Amygdala (tissue), 56 donors: ENCODE data around the gene TRAPPC5.

Source experiments
- DNase-seq, 56 donors: peaks; one replicate each; lab custom pipeline; 2025; lab: John Stamatoyannopoulos, UW

Gene TRAPPC5

GRCh38 chr19:7698583-7698982 lies 17.9 kb downstream of the TRAPPC5 start:
- DNase-seq: no peak

- DNase-seq: no peak
Measured at GRCh38 chr19:7699003-7699402, 18.4 kb downstream of the TRAPPC5 start.

- DNase-seq: no peak
Measured at GRCh38 chr19:7699417-7700401, 19.1 kb downstream of the TRAPPC5 start.

DNA sequence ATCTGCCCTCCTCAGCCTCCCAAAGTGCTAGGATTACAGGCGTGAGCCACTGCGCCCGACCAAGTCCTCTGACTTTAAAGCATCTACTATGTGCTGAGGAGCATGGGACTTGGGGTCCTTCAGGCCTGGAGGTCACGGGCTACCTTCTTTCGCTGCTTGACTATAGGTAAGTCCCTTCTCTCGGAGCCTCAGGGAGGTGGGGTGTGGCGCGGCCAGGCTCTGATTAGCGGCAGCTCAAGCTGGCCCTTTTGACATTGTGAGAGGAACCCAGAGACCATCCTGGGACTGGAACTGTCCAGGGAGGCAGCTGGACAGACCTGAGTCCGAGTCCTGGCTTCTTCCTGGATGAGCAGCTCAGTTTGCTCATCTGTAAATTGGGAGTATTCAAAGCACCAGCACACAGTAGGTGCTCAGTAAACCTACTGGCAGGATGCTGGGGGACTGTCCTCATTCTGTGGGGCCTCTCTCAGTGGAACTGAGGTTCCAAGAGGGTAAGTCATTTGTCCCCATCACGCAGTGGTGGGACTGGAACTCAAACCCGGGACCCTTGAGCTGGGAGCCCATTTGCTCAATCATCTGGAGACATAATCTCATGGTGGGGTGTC lies 20.5 kb downstream of the TRAPPC5 start:
- DNase-seq: no peak

DNA sequence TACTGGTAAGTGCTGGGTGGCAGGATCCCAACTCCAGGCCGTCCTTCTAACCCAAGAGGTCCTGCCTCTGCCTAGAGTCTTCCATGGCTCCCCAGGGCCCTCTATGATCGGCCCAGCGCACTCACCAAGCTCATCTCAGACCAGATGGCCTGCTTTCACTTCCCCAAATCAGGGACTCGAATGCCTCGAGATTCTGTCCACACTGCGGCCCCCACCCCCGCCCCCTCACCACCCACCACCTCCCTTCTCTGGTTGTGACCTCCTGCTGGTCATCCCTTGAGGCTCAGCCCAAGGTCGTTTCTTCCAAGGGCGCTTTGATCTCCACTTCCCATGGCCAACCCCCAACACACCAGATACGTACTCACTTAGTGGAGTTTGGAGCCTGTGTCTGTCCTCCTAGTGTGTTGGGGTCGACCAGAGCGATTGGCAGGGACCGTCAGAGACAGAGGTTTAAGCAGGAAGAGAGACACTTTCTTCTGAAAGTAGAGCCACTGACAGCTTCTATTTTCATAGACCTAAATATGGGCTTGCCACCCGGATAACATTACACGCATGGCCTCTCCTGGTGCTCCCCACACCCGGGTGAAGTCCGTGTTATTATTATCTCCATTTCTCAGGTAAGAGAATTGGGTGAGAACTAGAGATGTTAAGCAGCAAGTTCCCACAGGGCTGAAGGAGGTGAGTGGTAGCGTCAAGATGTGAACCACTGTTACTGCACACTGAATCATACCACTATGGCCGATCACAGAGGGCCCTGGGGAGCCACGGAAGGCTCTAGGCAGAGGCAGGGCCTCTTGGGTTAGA lies 21.2 kb downstream of the TRAPPC5 start, which contains the start of gene FCER2:
Gene FCER2, minus strand, starts transcription at position 478 of the 804 bp plus-strand sequence. CDS start 2,371 bp downstream, outside the sequence.
- no peak for DNase-seq

DNA sequence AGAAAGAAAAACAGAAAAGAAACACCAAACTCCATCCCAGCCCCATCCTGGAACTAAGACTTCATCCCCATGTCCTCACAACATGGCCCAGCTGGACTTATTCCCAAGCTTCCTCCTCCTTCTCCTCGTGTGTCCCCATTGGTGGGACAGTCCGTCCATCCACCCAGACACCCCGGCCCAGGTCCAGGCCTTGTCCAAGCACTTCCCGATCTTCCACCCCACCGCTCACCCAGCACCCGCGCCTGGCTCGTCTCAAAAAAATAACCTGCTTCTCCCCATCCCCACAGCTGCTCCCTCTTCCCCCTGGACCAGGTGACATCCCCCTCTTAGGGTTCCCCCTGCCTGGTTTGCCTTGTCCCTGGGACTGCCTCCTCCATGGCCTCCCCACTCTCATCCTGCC lies 22.7 kb downstream of the TRAPPC5 start:
- DNase-seq: no peak

DNA sequence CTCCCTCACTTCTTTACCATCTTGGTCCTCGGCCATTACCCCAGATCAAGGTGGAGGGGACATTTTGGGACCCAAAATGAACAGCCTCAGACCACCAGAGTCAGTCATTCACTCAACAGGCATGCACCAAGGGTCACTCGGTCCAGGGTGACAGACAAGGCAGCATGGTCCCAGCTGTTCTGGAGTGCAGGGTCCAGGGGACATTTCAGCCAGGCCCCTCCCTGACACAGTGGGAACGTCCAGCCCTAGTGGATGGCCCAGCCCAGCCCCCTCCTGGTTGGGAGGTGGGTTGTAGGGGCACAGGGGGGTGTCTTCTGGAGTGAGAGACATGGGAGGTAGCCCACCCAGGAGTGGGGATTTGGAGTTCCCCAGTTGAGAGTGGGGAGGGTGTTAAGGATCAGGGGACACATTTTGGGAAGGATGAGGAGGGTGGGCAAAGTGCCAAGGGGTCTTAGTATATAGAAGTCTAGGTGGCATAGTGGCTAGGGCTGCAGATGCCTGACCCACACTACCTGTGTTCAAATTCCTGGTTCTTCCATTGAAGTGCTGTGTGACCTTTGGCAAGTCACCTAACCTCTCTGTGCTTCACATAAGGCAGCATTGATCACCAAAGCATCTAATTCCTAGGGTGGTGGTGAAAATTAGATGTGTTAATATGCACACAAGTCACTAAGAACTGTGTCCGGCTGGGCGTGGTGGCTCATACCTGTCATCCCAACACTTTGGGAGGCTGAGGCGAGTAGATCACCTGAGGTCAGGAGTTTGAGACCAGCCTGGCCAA lies 23.8 kb downstream of the TRAPPC5 start:
- DNase-seq: no peak

- peak in 2 of 56 donors; percentile 3 to 15 for DNase-seq
Measured at GRCh38 chr19:7705387-7706187, 25.0 kb downstream of the TRAPPC5 start.

DNA sequence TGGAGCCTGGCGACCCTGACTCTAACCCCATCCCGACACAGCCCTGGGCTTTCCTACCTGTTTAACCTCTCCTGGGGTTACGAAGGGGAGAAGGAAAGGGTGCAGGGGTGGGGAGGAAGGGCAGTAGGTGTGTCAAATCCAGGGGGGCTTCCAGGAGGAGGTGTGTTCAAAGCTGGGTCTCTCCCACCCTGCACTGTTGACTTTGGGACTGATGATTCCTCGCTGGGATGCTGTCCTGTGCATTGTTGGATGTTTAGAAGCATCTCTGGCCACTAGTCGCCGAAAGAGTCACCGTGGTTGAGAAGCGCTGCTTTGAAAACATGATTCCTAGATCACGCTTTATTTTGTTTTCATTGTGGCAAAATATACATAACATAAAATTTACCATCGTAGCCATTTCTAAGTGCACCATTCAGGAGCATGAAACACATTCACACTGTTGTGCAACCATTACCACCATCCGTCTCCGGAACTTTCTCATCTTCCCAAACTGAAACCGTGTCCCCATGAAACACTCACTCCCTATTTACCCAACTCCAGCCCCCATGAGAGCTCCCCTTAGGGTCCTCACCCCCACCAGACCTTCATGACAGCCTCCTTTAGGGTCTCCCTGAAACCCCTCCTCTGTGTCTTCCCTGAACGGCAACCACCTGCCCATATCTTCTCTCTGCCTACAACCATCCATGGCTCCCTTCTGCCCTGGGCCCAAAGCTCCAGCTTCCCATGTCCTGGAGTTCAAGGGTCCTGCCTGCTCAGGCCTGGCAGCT lies 25.7 kb downstream of the TRAPPC5 start:
- no peak for DNase-seq

- no peak for DNase-seq
Measured at GRCh38 chr19:7706955-7707456, 26.4 kb downstream of the TRAPPC5 start.

DNA sequence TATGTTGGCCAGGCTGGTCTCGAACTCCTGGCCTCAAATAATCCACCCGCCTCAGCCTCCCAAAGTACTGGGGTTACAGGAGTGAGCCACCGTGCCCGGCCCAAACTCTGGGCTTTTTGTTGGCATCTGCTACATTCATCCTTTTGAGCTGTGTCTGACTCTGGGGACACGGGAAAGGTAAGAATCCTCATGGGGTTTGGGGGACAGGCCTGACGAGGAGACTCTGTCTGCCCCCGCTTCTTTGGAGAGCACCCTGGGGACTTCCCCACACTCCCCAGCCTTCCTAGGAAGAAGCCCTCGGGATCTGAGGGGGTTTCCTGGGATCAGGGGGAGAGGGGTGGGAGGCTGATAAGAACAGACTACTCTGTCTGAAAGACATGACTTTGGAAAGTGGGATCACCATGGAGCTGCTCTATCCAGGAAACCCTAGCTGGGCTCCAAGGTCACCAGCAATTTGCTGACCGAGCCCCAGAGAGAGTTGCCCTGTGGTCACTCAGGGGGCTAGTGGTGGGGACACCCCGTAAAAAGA lies 29.4 kb downstream of the TRAPPC5 start:
- DNase-seq: no peak

- no peak for DNase-seq
Measured at GRCh38 chr19:7710616-7711015, 30.0 kb downstream of the TRAPPC5 start.

DNA sequence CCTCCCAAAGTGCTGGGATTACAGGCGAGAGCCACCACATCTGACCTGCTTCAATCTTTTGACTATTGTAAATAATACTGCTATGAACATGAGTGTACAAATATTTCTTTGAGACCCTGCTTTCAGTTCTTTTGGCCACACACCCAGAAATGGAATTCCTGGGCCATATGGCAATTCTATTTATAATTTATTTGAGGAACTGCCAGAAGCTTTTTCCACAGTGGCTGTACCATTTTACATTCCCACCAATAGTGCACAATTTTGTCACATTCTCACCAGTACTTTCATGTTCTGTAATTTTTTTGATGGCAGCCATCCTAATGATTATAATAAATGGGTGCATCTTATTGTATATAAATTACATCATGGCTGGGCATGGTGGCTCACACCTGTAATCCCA lies 35.0 kb downstream of the TRAPPC5 start:
- no peak for DNase-seq

DNA sequence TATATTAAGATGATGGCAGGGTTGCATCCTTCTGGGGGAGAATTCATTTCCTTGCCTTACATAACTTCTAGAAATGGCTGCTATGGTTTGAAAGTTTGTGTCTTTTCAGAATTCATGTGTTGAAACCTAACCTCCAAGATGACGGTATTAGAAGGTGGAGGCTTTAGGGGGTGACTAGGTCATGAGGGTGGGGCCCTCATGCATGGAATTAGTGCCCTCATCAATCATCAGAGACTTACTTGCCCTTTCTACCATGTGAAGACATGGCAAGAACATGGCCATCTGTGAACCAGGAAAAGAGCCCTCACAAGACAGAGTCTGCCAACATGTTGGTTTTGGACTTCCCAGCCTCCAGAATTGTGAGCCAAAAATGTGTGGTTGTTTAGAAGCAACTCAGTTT lies 36.1 kb downstream of the TRAPPC5 start:
- no peak for DNase-seq

- DNase-seq: no peak
Measured at GRCh38 chr19:7718668-7719067, 38.0 kb downstream of the TRAPPC5 start.

DNA sequence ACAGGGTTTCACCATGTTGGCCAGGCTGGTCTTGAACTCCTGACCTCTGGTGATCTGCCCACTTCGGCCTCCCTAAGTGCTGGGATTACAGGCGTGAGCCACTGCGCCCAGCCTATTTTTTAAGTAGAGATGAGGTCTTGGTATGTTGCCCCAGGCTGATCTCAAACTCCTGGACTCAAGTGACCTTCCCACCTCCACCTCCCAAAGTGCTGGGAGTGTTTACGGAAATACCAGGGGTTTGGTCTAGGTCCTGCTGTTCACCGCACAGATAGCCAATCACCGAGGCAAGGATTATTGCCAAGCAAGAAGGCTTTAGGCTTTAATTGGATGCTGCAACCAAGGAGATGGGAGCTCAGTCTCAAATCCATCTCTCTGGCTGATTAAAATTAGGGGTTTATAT lies 39.7 kb downstream of the TRAPPC5 start:
- DNase-seq: no peak

- no peak for DNase-seq
Measured at GRCh38 chr19:7722231-7722651, 41.6 kb downstream of the TRAPPC5 start.

DNA sequence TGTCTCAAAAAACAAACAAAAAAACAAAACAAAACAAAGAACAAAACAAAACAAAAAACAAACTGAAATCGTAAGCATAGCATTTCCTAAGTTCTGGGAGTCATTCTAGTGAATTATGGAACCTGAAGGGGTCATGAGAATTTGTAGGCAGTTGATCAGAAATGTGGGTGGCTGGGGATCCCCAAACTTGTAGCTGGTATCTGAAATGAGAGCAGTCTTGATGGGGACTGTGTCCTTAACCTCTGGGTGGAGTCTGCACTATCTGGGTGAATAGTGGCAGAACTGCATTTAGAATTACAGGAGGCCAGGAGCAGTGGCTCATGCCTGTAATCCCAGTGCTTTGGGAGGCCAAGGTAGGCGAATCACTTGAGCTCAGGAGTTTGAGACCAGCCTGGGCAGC lies 45.2 kb downstream of the TRAPPC5 start:
- no peak for DNase-seq
